Activated naive CD4-positive, alpha-beta T cell treated with anti-CD3 and anti-CD28 coated beads for 36 hours (primary cell): Measurements from ENCODE around the gene LMAN2. TPM values are rescaled to one million over a fixed set of nuclear protein-coding genes. Genes with fewer than 3 reads are reported as not detected.

Experiments used
- CTCF ChIA-PET: fragments of 350-600 bp; sonication (Branson Sonifier 250); formaldehyde crosslinking; loops from one replicate; lab custom pipeline; 2021; ENCODE audit warnings: antibody characterized with exemption; lab: Charles Lee
- DNase-seq: peaks from one replicate; pipeline ENCODE4 v3.0.0-alpha.2; 2020
- H3K27ac Mint-ChIP-seq: one replicate; pipeline ENCODE4 v1.8.0; 2021; ENCODE audit warnings: mild to moderate bottlenecking, mixed read lengths
- H3K27me3 Mint-ChIP-seq: one replicate; pipeline ENCODE4 v1.8.0; 2021; ENCODE audit warnings: low read depth, mixed read lengths
- H3K36me3 Mint-ChIP-seq: one replicate; pipeline ENCODE4 v1.8.0; 2021; ENCODE audit warnings: low read depth, mixed read lengths
- H3K4me1 Mint-ChIP-seq: one replicate; pipeline ENCODE4 v1.8.0; 2021; ENCODE audit warnings: low read depth, mixed read lengths
- H3K4me3 Mint-ChIP-seq: one replicate; pipeline ENCODE4 v1.8.0; 2021; ENCODE audit warnings: mild to moderate bottlenecking, moderate library complexity, mixed read lengths
- H3K9me3 Mint-ChIP-seq: one replicate; pipeline ENCODE4 v1.8.0; 2021; ENCODE audit warnings: mixed read lengths
- intact Hi-C: fragments of 100-400 bp; cut with micrococcal nuclease; formaldehyde crosslinking; loops from one replicate; pipeline ENCODE4 v1.15.1; 2023
- total RNA-seq, 2 experiments: library from RNA; stranded (reverse); gene quantifications; one replicate each; pipeline ENCODE4 v1.2.3, GENCODE V29; 2021

LMAN2 gene
- total RNA-seq, 2 experiments from 2014 or later: 82.2 to 83.9 TPM

- Mint-ChIP-seq H3K4me1 (peaks cover 28% of the 10 kb centered on the region), H3K27me3 (peaks cover 3% of the 10 kb centered on the region), H3K27ac (no peak overlapping the region), H3K4me3 (no peak overlapping the region), H3K36me3 (peaks cover 6% of the 10 kb centered on the region), H3K9me3 (peaks cover 2% of the 10 kb centered on the region)
- CTCF ChIA-PET: interaction anchor here (0.9 to 5.3 kb wide), 8 partner anchors 20 to 186 kb away, joined by 3 to 42 read pairs (median 4); partner anchors contain the start of gene RGS14
- DNase-seq: no peak
- intact Hi-C loops: loop anchor here (10.0 kb wide), 1 partner anchor 671 kb away; the partner anchor contains the start of gene TSPAN17
Measured at GRCh38 chr5:177315411-177315810, 36.1 kb downstream of the LMAN2 start.

- H3K9me3 Mint-ChIP-seq: peaks cover 2% of the 10 kb centered on the region
- CTCF ChIA-PET: interaction anchor here (1.1 to 1.5 kb wide), 3 partner anchors 101 to 186 kb away, joined by 3 read pairs; no protein-coding TSS in a partner anchor
- H3K4me1 Mint-ChIP-seq: peaks cover 24% of the 10 kb centered on the region
- no peak for DNase-seq
- H3K27me3 Mint-ChIP-seq: peaks cover 3% of the 10 kb centered on the region
- peaks cover 9% of the 10 kb centered on the region for H3K36me3 Mint-ChIP-seq
- H3K27ac Mint-ChIP-seq: no peak overlapping the region
- intact Hi-C loops: loop anchor here (5.0 to 10.0 kb wide), 2 partner anchors 670 to 777 kb away; partner anchors contain the start of genes RNF44 and TSPAN17
- no peak overlapping the region for H3K4me3 Mint-ChIP-seq
Measured at GRCh38 chr5:177314376-177315342, 36.8 kb downstream of the LMAN2 start.

GRCh38 chr5:177313561-177314259 is 37.8 kb downstream of the LMAN2 start:
- no peak overlapping the region for H3K27ac Mint-ChIP-seq
- H3K9me3 Mint-ChIP-seq: no peaks in the 10 kb centered on the region
- intact Hi-C loops: loop anchor here (2.0 to 10.0 kb wide), 5 partner anchors 37 to 776 kb away; partner anchors contain the start of genes LMAN2, RNF44 and TSPAN17
- peaks cover 3% of the 10 kb centered on the region for H3K27me3 Mint-ChIP-seq
- CTCF ChIA-PET: interaction anchor here (0.6 to 2.4 kb wide), 14 partner anchors 57 to 294 kb away, joined by 3 to 21 read pairs (median 4); no protein-coding TSS in a partner anchor
- H3K4me1 Mint-ChIP-seq: peaks cover 25% of the 10 kb centered on the region
- H3K4me3 Mint-ChIP-seq: peak overlapping the region; percentile 97
- H3K36me3 Mint-ChIP-seq: peaks cover 6% of the 10 kb centered on the region
- DNase-seq: no peak

GRCh38 chr5:177312649-177313181 is 38.8 kb downstream of the LMAN2 start:
- CTCF ChIA-PET: interaction anchor here (0.6 to 2.4 kb wide), 16 partner anchors 23 to 293 kb away, joined by 3 to 21 read pairs (median 5); no protein-coding TSS in a partner anchor
- Mint-ChIP-seq H3K4me3 (peak overlapping the region; percentile 97), H3K4me1 (peaks cover 19% of the 10 kb centered on the region), H3K36me3 (peaks cover 6% of the 10 kb centered on the region), H3K27ac (peak overlapping the region; percentile 82), H3K27me3 (peaks cover 3% of the 10 kb centered on the region), H3K9me3 (no peaks in the 10 kb centered on the region)
- DNase-seq: peak; percentile 85
- intact Hi-C loops: loop anchor here (1.0 to 10.0 kb wide), 9 partner anchors 9 to 775 kb away; partner anchors contain the start of genes GRK6, LMAN2, PDLIM7 and PRELID1

GRCh38 chr5:177311723-177312648 is 39.5 kb downstream of the LMAN2 start, which contains the start of gene MXD3:
MXD3 (minus strand) TSS chr5:177311898; CDS start chr5:177311830, 68 bp downstream.
- Mint-ChIP-seq H3K4me3 (peak within 1 kb of the TSS; percentile 97), H3K27me3 (peaks cover 3% of the 10 kb centered on the region), H3K36me3 (peaks cover 6% of the 10 kb centered on the region), H3K9me3 (no peaks in the 10 kb centered on the region), H3K4me1 (peaks cover 20% of the 10 kb centered on the region), H3K27ac (peak within 1 kb of the TSS; percentile 82)
- DNase-seq: peak; percentile 99
- CTCF ChIA-PET: interaction anchor here (0.7 to 2.4 kb wide), 15 partner anchors 24 to 292 kb away, joined by 3 to 21 read pairs (median 5); no protein-coding TSS in a partner anchor
- intact Hi-C loops: loop anchor here (1.0 to 10.0 kb wide), 9 partner anchors 9 to 775 kb away; partner anchors contain the start of genes GRK6, LMAN2, PDLIM7 and PRELID1

GRCh38 chr5:177311392-177311722 is 40.1 kb downstream of the LMAN2 start:
- intact Hi-C loops: loop anchor here (5.0 to 10.0 kb wide), 2 partner anchors 667 to 774 kb away; partner anchors contain the start of genes RNF44 and TSPAN17
- Mint-ChIP-seq H3K4me1 (peaks cover 24% of the 10 kb centered on the region), H3K4me3 (peak overlapping the region; percentile 97), H3K27ac (no peak overlapping the region), H3K9me3 (no peaks in the 10 kb centered on the region), H3K36me3 (peaks cover 12% of the 10 kb centered on the region), H3K27me3 (peaks cover 3% of the 10 kb centered on the region)
- no peak for DNase-seq
- CTCF ChIA-PET: interaction anchor here (2.2 to 3.2 kb wide), 2 partner anchors 176 to 198 kb away, joined by 7 to 34 read pairs; no protein-coding TSS in a partner anchor

GRCh38 chr5:177310757-177311391 is 40.6 kb downstream of the LMAN2 start:
- CTCF ChIA-PET: interaction anchor here (0.9 to 3.2 kb wide), 23 partner anchors 8 to 205 kb away, joined by 3 to 34 read pairs (median 5); partner anchors contain the start of genes LMAN2, PFN3 and SLC34A1
- Mint-ChIP-seq H3K27me3 (peaks cover 3% of the 10 kb centered on the region), H3K9me3 (no peaks in the 10 kb centered on the region), H3K27ac (peak overlapping the region; percentile 73), H3K4me3 (peak overlapping the region; percentile 97), H3K36me3 (peaks cover 16% of the 10 kb centered on the region), H3K4me1 (peaks cover 28% of the 10 kb centered on the region)
- intact Hi-C loops: loop anchor here (5.0 to 10.0 kb wide), 2 partner anchors 666 to 774 kb away; partner anchors contain the start of genes RNF44 and TSPAN17
- peak; percentile 58 for DNase-seq

GRCh38 chr5:177310332-177310731 is 41.1 kb downstream of the LMAN2 start:
- DNase-seq: no peak
- Mint-ChIP-seq H3K9me3 (no peaks in the 10 kb centered on the region), H3K4me1 (peaks cover 33% of the 10 kb centered on the region), H3K36me3 (peaks cover 21% of the 10 kb centered on the region), H3K27ac (no peak overlapping the region), H3K27me3 (peaks cover 3% of the 10 kb centered on the region), H3K4me3 (peak overlapping the region; percentile 97)
- intact Hi-C loops: loop anchor here (5.0 to 10.0 kb wide), 2 partner anchors 666 to 773 kb away; partner anchors contain the start of genes RNF44 and TSPAN17
- CTCF ChIA-PET: interaction anchor here (0.7 to 3.2 kb wide), 38 partner anchors 9 to 206 kb away, joined by 3 to 34 read pairs (median 4); partner anchors contain the start of genes LMAN2, PFN3 and SLC34A1

- CTCF ChIA-PET: interaction anchor here (0.7 to 3.2 kb wide), 43 partner anchors 8 to 207 kb away, joined by 3 to 34 read pairs (median 4); partner anchors contain the start of genes LMAN2, PDLIM7, PFN3 and SLC34A1
- H3K27ac Mint-ChIP-seq: no peak overlapping the region
- no peaks in the 10 kb centered on the region for H3K9me3 Mint-ChIP-seq
- peaks cover 29% of the 10 kb centered on the region for H3K36me3 Mint-ChIP-seq
- H3K4me1 Mint-ChIP-seq: peaks cover 41% of the 10 kb centered on the region
- intact Hi-C loops: loop anchor here (5.0 to 10.0 kb wide), 2 partner anchors 665 to 772 kb away; partner anchors contain the start of genes RNF44 and TSPAN17
- H3K27me3 Mint-ChIP-seq: peaks cover 3% of the 10 kb centered on the region
- peak; percentile 80 for DNase-seq
- peak overlapping the region; percentile 46 for H3K4me3 Mint-ChIP-seq
Measured at GRCh38 chr5:177309351-177310191, 41.9 kb downstream of the LMAN2 start.
